HepG2 (cell line): ENCODE results near the gene APPBP2. TPM values are rescaled to one million over a fixed set of nuclear protein-coding genes. Genes with fewer than 3 reads are reported as not detected.

Experiments used
- ATAC-seq: fragments of 200-7000 bp; cut with Tn5 transposase; 3 replicates; pipeline ENCODE4 v1.9.1; 2020; ENCODE audit warnings: mild to moderate bottlenecking, moderate library complexity
- BruUV-seq: library from RNA; stranded (reverse); fragments of 400-500 nt; replicated peaks from 2 replicates; lab custom pipeline; 2021; lab: Mats Ljungman, UMichigan
- CTCF ChIA-PET: fragments of 300-600 bp; formaldehyde crosslinking; extraction: SDS; loops from one replicate; lab custom pipeline; 2021; ENCODE audit warnings: low total read pairs, inconsistent platforms, low intra/inter-chr PET ratio; lab: Yijun Ruan, JAX
- POLR2A ChIA-PET: fragments of 350-600 bp; sonication (Branson Sonifier 250); formaldehyde crosslinking; loops from one replicate; lab custom pipeline; 2020; ENCODE audit warnings: antibody characterized with exemption, inconsistent platforms; lab: Yijun Ruan, JAX
- DNase-seq: peaks from one replicate; pipeline ENCODE4 v3.0.0-alpha.2; 2015; ENCODE audit warnings: low spot score
- FAIRE-seq: peaks from 3 replicates; lab custom pipeline; 2011; peaks lifted over from hg19 to GRCh38; lab: Jason Lieb, UNC
- H2AFZ ChIP-seq: one replicate; pipeline ENCODE4 v1.6.1; 2011; ENCODE audit warnings: low read length, inconsistent platforms
- H3K27ac ChIP-seq: fragments of 300-600 bp; 3 replicates; pipeline ENCODE4 v1.8.0; 2011; ENCODE audit warnings: mixed run types, mild to moderate bottlenecking, mixed read lengths, low read length, inconsistent platforms; ENCODE audit not compliant: insufficient read depth; ENCODE audit errors: extremely low read length
- H3K27me3 ChIP-seq, 2 experiments: fragments of 200-600 bp in 1 of 2; 2 replicates in 1 of 2; 3 replicates in 1 of 2; pipeline versions ENCODE4 v1.6.0 to v1.8.0; 2011; ENCODE audit warnings: low read length in 2 of 2, mild to moderate bottlenecking in 2 of 2, moderate library complexity in 2 of 2, inconsistent platforms in 1 of 2; ENCODE audit not compliant: insufficient read depth in 2 of 2, control insufficient read depth in 1 of 2
- H3K36me3 ChIP-seq, 2 experiments: fragments of 200-600 bp in 1 of 2; replicated peaks in 1 of 2; 2 replicates in 1 of 2; 3 replicates in 1 of 2; pipeline versions ENCODE4 v1.5.1 to v1.8.0; 2011; ENCODE audit warnings: low read length in 2 of 2, inconsistent platforms in 1 of 2; ENCODE audit not compliant: insufficient read depth in 2 of 2, control insufficient read depth in 1 of 2
- H3K4me1 ChIP-seq: 2 replicates; pipeline ENCODE4 v1.5.1; 2012; ENCODE audit warnings: low read length, inconsistent platforms; ENCODE audit not compliant: insufficient read depth
- H3K4me2 ChIP-seq: 2 replicates; pipeline ENCODE4 v1.6.0; 2011; ENCODE audit warnings: low read depth, low read length, inconsistent platforms
- H3K4me3 ChIP-seq, 3 experiments: fragments of 200-600 bp in 1 of 3; sonication (generic), shearing (Covaris generic) in 1 of 3; replicated peaks in 1 of 3; 2 replicates each; pipeline ENCODE4 v1.5.1; 2011 to 2016; ENCODE audit warnings: low read length in 3 of 3, inconsistent platforms in 2 of 3, low read depth in 2 of 3, mild to moderate bottlenecking in 2 of 3, control low read depth in 1 of 3, mixed read lengths in 1 of 3; ENCODE audit not compliant: insufficient read depth in 1 of 3
- H3K79me2 ChIP-seq: one replicate; pipeline ENCODE4 v1.6.1; 2011; ENCODE audit warnings: low read length, inconsistent platforms; ENCODE audit not compliant: insufficient read depth
- H3K9ac ChIP-seq: 2 replicates; pipeline ENCODE4 v1.6.0; 2011; ENCODE audit warnings: mild to moderate bottlenecking, low read depth, low read length, inconsistent platforms; ENCODE audit not compliant: insufficient read depth
- H3K9me3 ChIP-seq: 2 replicates; pipeline ENCODE4 v1.5.1; 2012; ENCODE audit warnings: mild to moderate bottlenecking, low read length
- H4K20me1 ChIP-seq: 2 replicates; pipeline ENCODE4 v1.6.0; 2011; ENCODE audit warnings: inconsistent platforms, mild to moderate bottlenecking, low read length, moderate library complexity; ENCODE audit not compliant: insufficient read depth
- POGK ChIP-seq: sonication (generic); formaldehyde crosslinking; conservative IDR thresholded peaks from 2 replicates; pipeline ENCODE4 v1.8.0; 2022; ENCODE audit warnings: mild to moderate bottlenecking, moderate library complexity, missing genetic modification reagents
- ZNF280D ChIP-seq: sonication (generic); formaldehyde crosslinking; IDR thresholded peaks from 2 replicates; pipeline ENCODE4 v1.5.1; 2020; ENCODE audit warnings: mild to moderate bottlenecking, missing genetic modification reagents
- ZNF530 ChIP-seq: sonication (generic); formaldehyde crosslinking; IDR thresholded peaks from 2 replicates; pipeline ENCODE4 v1.5.0; 2020; ENCODE audit warnings: low read depth, mild to moderate bottlenecking, missing genetic modification reagents
- ZNF766 ChIP-seq: sonication (generic); formaldehyde crosslinking; IDR thresholded peaks from 2 replicates; pipeline ENCODE4 v1.5.0; 2020; ENCODE audit warnings: missing genetic modification reagents, borderline replicate concordance
- WGBS: methylation state at CpG from one replicate; pipeline ENCODE4 v1.1.6; 2017; ENCODE audit warnings: low lambda C conversion rate; 5-methylcytosine and 5-hydroxymethylcytosine counted together
- in situ Hi-C: cut with HindIII; loops from 2 replicates; pipeline ENCODE4 v1.10.0; 2017; ENCODE audit warnings: low pct_unique_long_range_greater_than_20kb; ENCODE audit not compliant: extremely low pct_ligation_motif_present
- intact Hi-C: fragments of 100-400 bp; cut with micrococcal nuclease; formaldehyde crosslinking; loops from one replicate; pipeline ENCODE4 v1.10.0; 2022; ENCODE audit not compliant: unreplicated experiment
- polyA plus RNA-seq, 8 experiments: library from polyadenylated mRNA; depleted of rRNA in 3 of 8; stranded (reverse) in 7 of 8; unstranded in 1 of 8; fragments of >200 nt; fragmentation: Illumina TruSeq in 4 of 8; extraction: Trizol in 4 of 8; gene quantifications; 2 replicates each; pipeline versions ENCODE4 v1.2.1 to v1.2.3, GENCODE V29; 2011 to 2016; ENCODE audit warnings: low read depth in 4 of 8, missing spikeins in 1 of 8, mixed read lengths in 1 of 8; ENCODE audit not compliant: insufficient read depth in 1 of 8
- total RNA-seq, 5 experiments: library from RNA; depleted of rRNA; stranded (reverse); fragments of >200 nt; fragmentation: Illumina TruSeq; extraction: Trizol; gene quantifications; 2 replicates each; pipeline ENCODE4 v1.2.3, GENCODE V29; 2016; ENCODE audit warnings: low read depth in 1 of 5

Gene APPBP2
- total and polyA plus RNA-seq, 2 of the 13 experiments (the other 11 are each of a cell fraction or from before 2014, with no cell fraction given), result 17.5 to 45.8 TPM

GRCh38 chr17:60423865-60424264 is 102.2 kb downstream of the APPBP2 start:
- no peak overlapping the region for H3K9ac ChIP-seq
- H3K27ac ChIP-seq, result no peak overlapping the region
- intact Hi-C loops (no loop called here), in situ Hi-C loops (no loop called here)
- TF ChIP-seq ZNF530 (CRISPR knock-in tag) (no peak), ZNF766 (CRISPR knock-in tag) (peak; percentile 56; the same call in 1 of the 2 replicates), POGK (CRISPR knock-in tag) (peak; percentile 59; the same call in 1 of the 2 replicates), ZNF280D (CRISPR knock-in tag) (no peak)
- no peak for FAIRE-seq
- no peaks in the 10 kb centered on the region for H3K36me3 ChIP-seq
- 17% methylated on average over 3 of the region's 3 CpGs for WGBS
- peaks cover 12% of the 10 kb centered on the region; the same call in 1 of the 2 replicates for H3K4me1 ChIP-seq
- POLR2A ChIA-PET, result no interaction called here
- peaks cover 6 to 15% of the 10 kb centered on the region in 2 experiments; a peak in 4 of 5 replicates for H3K27me3 ChIP-seq
- no peak for ATAC-seq
- H4K20me1 ChIP-seq, result no peaks in the 10 kb centered on the region
- CTCF ChIA-PET, result no interaction called here
- H3K4me3 ChIP-seq, result no peak overlapping the region
- H3K4me2 ChIP-seq, result no peak overlapping the region
- DNase-seq, result no peak
- BruUV-seq, result no TSS peak
- no peaks in the 10 kb centered on the region for H3K79me2 ChIP-seq
- H2AFZ ChIP-seq, result no peak overlapping the region
- H3K9me3 ChIP-seq, result no peaks in the 10 kb centered on the region
